Tongue (tissue), 2 donors: ENCODE measurements around the gene SLC2A2. TPM values are rescaled to one million over a fixed set of nuclear protein-coding genes. Genes with fewer than 3 reads are reported as not detected.

Experiments
- small RNA-seq: library from RNA; depleted of rRNA; stranded (forward); fragments of <200 nt; gene quantifications from one replicate; pipeline ENCODE3, GENCODE V24; 2014; ENCODE audit warnings: low replicate concordance
- total RNA-seq: library from RNA; depleted of rRNA; stranded (reverse); fragments of >200 nt; gene quantifications from one replicate; pipeline ENCODE4 v1.2.3, GENCODE V29; 2014

Gene SLC2A2
- total RNA-seq, 1 donor from 2014 or later: not detected

Small RNAs within 50 kb of the gene (small RNA-seq; reads per million reads assigned to genes)
- not detected for gene RNU1-70P

Other genes starting within 250 kb of the SLC2A2 start
- 32.0 TPM for gene RPL22L1, start 156.5 kb downstream of the SLC2A2 start, total RNA-seq
- 7.1 TPM for gene EIF5A2, start 118.1 kb downstream of the SLC2A2 start, total RNA-seq